Measurements from ENCODE around the gene CROCC2.

The CROCC2 gene

DNA sequence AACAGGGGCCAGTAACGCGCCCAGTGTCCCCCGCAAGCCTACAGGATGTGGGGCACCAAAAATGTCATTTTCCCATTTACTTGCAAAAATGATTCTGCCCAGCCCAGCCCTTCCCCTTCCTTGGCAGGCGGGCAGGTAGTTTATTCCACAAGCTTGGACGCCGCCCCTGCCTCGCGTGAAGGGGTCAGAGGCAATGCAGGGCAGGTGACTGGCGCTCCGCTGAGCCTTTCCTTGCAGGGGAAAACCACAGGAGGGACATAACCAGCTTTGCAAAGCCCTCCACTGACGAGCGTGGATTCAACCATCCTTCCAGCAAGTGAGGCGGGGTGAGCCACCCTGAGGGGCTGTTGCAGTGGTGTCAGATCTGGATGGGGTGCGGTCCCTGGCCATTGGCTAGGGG lies 15.4 kb upstream of the CROCC2 start:
- H3K4me3 ChIP-seq (replicated peaks; ENCODE audit: low read depth, low read length), result no peak overlapping the region
- TF ChIP-seq CTCF (IDR thresholded peaks at IDR 0.05; ENCODE audit: insufficient read depth, low read length, poor library complexity, severe bottlenecking), result no peak
- no peaks in the 10 kb centered on the region for H3K36me3 ChIP-seq (ENCODE audit: control insufficient read depth, insufficient read depth, low read length)
- H3K27me3 ChIP-seq (replicated peaks; ENCODE audit: control insufficient read depth, insufficient read depth, low read length), result no peaks in the 10 kb centered on the region; the same call in 1 of the 2 replicates
- no peak for DNase-seq (ENCODE audit: extremely low read depth, insufficient read length)

DNA sequence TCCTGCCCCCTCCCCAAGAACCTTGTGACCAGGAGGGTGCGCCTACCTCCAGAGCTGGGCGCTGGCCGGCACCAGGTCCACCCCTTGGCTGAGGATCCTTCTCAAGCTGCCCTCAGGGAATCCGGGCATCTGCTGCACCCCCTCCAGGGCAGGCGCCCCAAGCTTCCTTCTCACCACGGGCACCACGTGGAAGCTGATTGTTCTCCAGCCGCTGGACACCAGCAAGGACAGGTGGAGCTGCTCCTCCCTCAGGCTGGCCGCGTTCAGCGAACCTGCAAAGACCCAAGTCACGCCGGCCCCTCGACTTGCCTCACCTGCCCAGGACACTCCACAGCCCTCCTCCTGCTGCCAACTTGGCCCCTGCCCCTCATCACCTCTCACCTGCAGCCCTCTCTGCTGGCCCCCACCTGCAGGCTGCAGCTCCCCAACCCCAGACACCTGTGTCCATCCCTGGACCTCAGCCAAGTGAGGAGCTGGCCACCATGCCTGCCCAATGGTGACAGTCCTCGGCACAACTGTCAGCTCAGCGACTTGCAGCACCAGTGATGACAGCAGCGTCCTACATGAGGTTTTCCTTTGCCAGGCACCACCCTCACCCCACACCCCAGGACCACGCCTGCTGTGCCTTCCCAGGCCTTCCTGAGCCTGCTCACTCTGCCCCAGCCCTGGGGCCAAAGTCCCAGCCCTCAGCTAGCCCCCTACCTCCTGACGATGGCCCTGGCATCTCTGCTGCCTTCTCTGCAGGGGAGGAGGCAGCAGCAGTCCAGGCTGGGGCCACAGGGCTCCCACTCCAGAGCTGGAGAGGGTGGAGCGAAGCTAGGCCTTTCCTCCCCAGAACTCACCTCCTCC lies 14.4 kb upstream of the CROCC2 start:
- H3K27me3 ChIP-seq (replicated peaks; ENCODE audit: control insufficient read depth, insufficient read depth, low read length), result no peaks in the 10 kb centered on the region; the same call in 1 of the 2 replicates
- TF ChIP-seq CTCF (IDR thresholded peaks at IDR 0.05; ENCODE audit: insufficient read depth, low read length, poor library complexity, severe bottlenecking), result no peak
- H3K36me3 ChIP-seq (ENCODE audit: control insufficient read depth, insufficient read depth, low read length), result no peaks in the 10 kb centered on the region
- no peak for DNase-seq (ENCODE audit: extremely low read depth, insufficient read length)
- no peak overlapping the region for H3K4me3 ChIP-seq (replicated peaks; ENCODE audit: low read depth, low read length)

DNA sequence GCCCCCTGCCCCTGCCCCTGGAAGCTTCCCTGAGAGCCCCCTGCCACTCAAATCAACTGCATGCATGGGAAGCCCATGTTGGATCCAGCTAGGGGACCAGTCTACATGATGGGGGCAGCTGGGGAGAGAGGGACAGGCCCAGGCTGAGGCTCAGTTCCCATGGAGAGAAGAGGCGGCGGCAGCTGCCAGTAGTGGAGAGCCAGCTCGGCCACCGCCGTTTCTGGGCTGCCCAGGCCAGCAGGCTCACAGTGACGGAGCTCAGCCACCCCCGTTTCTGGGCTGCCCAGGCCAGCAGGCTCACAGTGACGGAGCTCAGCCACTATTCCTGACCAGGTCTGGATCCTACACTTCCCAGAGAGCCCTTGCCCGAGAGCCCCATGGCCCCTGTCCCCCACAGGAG lies 13.8 kb upstream of the CROCC2 start:
- DNase-seq (ENCODE audit: extremely low read depth, insufficient read length), result no peak
- Histone ChIP-seq H3K27me3 (replicated peaks; ENCODE audit: control insufficient read depth, insufficient read depth, low read length) (no peaks in the 10 kb centered on the region; the same call in 1 of the 2 replicates), H3K4me3 (replicated peaks; ENCODE audit: low read depth, low read length) (no peak overlapping the region), H3K36me3 (ENCODE audit: control insufficient read depth, insufficient read depth, low read length) (no peaks in the 10 kb centered on the region)
- TF ChIP-seq CTCF (IDR thresholded peaks at IDR 0.05; ENCODE audit: insufficient read depth, low read length, poor library complexity, severe bottlenecking), result no peak

GRCh38 chr2:240892925-240893324 lies 13.2 kb upstream of the CROCC2 start:
- Histone ChIP-seq H3K36me3 (ENCODE audit: control insufficient read depth, insufficient read depth, low read length) (no peaks in the 10 kb centered on the region), H3K27me3 (replicated peaks; ENCODE audit: control insufficient read depth, insufficient read depth, low read length) (no peaks in the 10 kb centered on the region; the same call in 1 of the 2 replicates), H3K4me3 (replicated peaks; ENCODE audit: low read depth, low read length) (no peak overlapping the region)
- TF ChIP-seq CTCF (IDR thresholded peaks at IDR 0.05; ENCODE audit: insufficient read depth, low read length, poor library complexity, severe bottlenecking), result no peak
- no peak for DNase-seq (ENCODE audit: extremely low read depth, insufficient read length)

GRCh38 chr2:240893363-240893844 lies 12.7 kb upstream of the CROCC2 start:
- no peaks in the 10 kb centered on the region for H3K36me3 ChIP-seq (ENCODE audit: control insufficient read depth, insufficient read depth, low read length)
- TF ChIP-seq CTCF (IDR thresholded peaks at IDR 0.05; ENCODE audit: insufficient read depth, low read length, poor library complexity, severe bottlenecking), result peak; percentile 17
- no peak overlapping the region for H3K4me3 ChIP-seq (replicated peaks; ENCODE audit: low read depth, low read length)
- H3K27me3 ChIP-seq (replicated peaks; ENCODE audit: control insufficient read depth, insufficient read depth, low read length), result no peaks in the 10 kb centered on the region; the same call in 1 of the 2 replicates
- peak; percentile 34 for DNase-seq (ENCODE audit: extremely low read depth, insufficient read length)
